OCI-LY7 (cell line): ENCODE measurements around the gene CHRNB2. TPM values are rescaled to one million over a fixed set of nuclear protein-coding genes. Genes with fewer than 3 reads are reported as not detected.
A peak's percentile ranks its signal among the peaks of the same experiment; 100 is the strongest.

Experiments
- BruUV-seq: library from RNA; stranded (reverse); fragments of 400-500 nt; replicated peaks from 2 replicates; lab custom pipeline; 2021; lab: Mats Ljungman, UMichigan
- CTCF ChIA-PET: fragments of 300-600 bp; sonication (Branson Sonifier 250); formaldehyde crosslinking; loops from one replicate; lab custom pipeline; 2022; ENCODE audit warnings: antibody characterized with exemption; ENCODE audit not compliant: unreplicated experiment; lab: Charles Lee
- POLR2A ChIA-PET: fragments of 300-600 bp; sonication (Branson Sonifier 250); formaldehyde crosslinking; loops from one replicate; lab custom pipeline; 2022; ENCODE audit warnings: antibody characterized with exemption; lab: Charles Lee
- DNase-seq: peaks from one replicate; pipeline ENCODE4 v3.0.0-alpha.2; 2015; ENCODE audit warnings: low spot score
- H2AFZ ChIP-seq: fragments of 200-600 bp; sonication (generic), shearing (Covaris generic); 2 replicates; pipeline ENCODE4 v1.6.1; 2014; ENCODE audit warnings: mild to moderate bottlenecking, antibody characterized with exemption, low read length, moderate library complexity
- H3K27ac ChIP-seq: fragments of 200-600 bp; sonication (generic); 2 replicates; pipeline ENCODE4 v1.5.1; 2014; ENCODE audit warnings: mixed run types, low read depth, mild to moderate bottlenecking, moderate library complexity, low read length, inconsistent platforms; ENCODE audit not compliant: poor library complexity, severe bottlenecking
- H3K36me3 ChIP-seq: fragments of 200-600 bp; sonication (generic); 2 replicates; pipeline ENCODE4 v1.6.1; 2014; ENCODE audit warnings: mild to moderate bottlenecking, antibody characterized with exemption, low read length, moderate library complexity, mixed read lengths; ENCODE audit not compliant: insufficient read depth
- H3K4me1 ChIP-seq: fragments of 200-600 bp; sonication (generic); 2 replicates; pipeline ENCODE4 v1.5.1; 2014; ENCODE audit warnings: mild to moderate bottlenecking, low read length; ENCODE audit not compliant: insufficient read depth, poor library complexity, severe bottlenecking
- H3K4me2 ChIP-seq: fragments of 200-600 bp; sonication (generic); 2 replicates; pipeline ENCODE4 v1.6.1; 2014; ENCODE audit warnings: mild to moderate bottlenecking, low read length
- H3K4me3 ChIP-seq: fragments of 200-600 bp; sonication (generic); 2 replicates; pipeline ENCODE4 v1.5.1; 2014; ENCODE audit warnings: mild to moderate bottlenecking, low read depth, low read length; ENCODE audit not compliant: poor library complexity, severe bottlenecking
- H3K79me2 ChIP-seq: fragments of 200-600 bp; sonication (generic); 2 replicates; pipeline ENCODE4 v1.6.1; 2016; ENCODE audit warnings: low read depth, mild to moderate bottlenecking, low read length, moderate library complexity, mixed read lengths; ENCODE audit not compliant: insufficient read depth
- H3K9me2 ChIP-seq: fragments of 200-600 bp; sonication (generic); 2 replicates; pipeline ENCODE4 v1.6.1; 2016; ENCODE audit warnings: mild to moderate bottlenecking, low read length, mixed read lengths; ENCODE audit not compliant: insufficient read depth
- H3K9me3 ChIP-seq: fragments of 200-600 bp; sonication (generic); 2 replicates; pipeline ENCODE4 v1.6.1; 2014; ENCODE audit warnings: mild to moderate bottlenecking, mixed run types, low read length, mixed read lengths
- H4K20me1 ChIP-seq: fragments of 200-600 bp; sonication (generic); 2 replicates; pipeline ENCODE4 v1.6.1; 2014; ENCODE audit warnings: mild to moderate bottlenecking, antibody characterized with exemption, low read length, moderate library complexity, mixed read lengths; ENCODE audit not compliant: insufficient read depth
- EZH2phosphoT487 ChIP-seq: fragments of 200-600 bp; sonication (generic); IDR thresholded peaks from 2 replicates; pipeline ENCODE4 v1.6.1; 2018; ENCODE audit warnings: low read depth, borderline replicate concordance, mild to moderate bottlenecking, mixed run types, antibody characterized with exemption, low read length, moderate library complexity, mixed read lengths
- intact Hi-C: fragments of 100-400 bp; cut with micrococcal nuclease; formaldehyde crosslinking; loops from one replicate; pipeline ENCODE4 v1.10.0; 2022; ENCODE audit not compliant: unreplicated experiment
- total RNA-seq, 2 experiments: library from RNA; depleted of rRNA in 1 of 2; stranded (reverse); fragments of >200 nt in 1 of 2; shearing (Covaris generic) in 1 of 2; gene quantifications; 2 replicates each; pipeline ENCODE4 v1.2.3, GENCODE V29; 2014 to 2022
- TF ChIP-seq, protein P1 (sequence below): fragments of 200-600 bp; sonication (generic); conservative IDR thresholded peaks from 2 replicates; pipeline ENCODE4 v1.5.1; 2014; ENCODE audit warnings: mild to moderate bottlenecking, antibody characterized with exemption, low read length, moderate library complexity, mixed read lengths

The CHRNB2 gene
- total RNA-seq, 2 experiments from 2014 or later, result 0.13 to 0.42 TPM

DNA sequence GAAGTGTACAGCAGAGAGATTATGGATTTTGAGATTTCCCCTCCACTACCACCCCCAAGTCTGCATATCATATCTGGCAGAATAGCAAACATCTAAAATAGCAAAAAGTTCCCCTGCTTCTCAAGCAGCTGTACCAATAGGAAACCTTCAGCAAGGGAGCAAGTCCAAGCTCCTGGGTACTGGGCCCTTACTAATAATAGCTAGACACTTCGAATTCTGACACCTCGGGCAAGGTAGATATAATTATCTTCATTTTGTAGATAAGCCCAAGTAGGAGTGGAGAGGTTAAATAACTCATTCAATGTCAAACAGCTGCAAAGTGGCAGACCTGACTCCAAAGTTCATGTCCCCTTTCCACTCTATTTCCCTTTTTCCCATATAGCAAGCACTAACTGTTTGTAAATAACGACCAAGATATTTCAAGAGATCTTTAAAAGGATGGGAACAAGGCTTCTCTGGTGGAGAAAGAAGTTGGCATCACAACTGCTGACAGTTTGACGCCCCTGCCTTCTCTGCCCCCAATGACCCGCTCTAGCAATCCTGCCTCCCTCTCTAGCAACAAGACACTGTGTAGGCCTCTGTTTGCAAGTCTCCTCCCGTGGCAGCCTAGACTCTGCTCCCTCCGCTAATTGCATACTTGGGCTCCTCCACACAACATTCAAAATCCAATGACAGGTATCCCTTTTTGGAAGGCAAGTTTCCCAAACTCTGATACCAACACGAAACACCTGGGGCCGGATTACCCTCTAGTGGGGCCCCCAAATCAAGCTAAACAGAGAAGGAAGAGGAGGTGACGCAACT, 59.1 kb downstream of the CHRNB2 start:
- H3K27ac ChIP-seq, result peak overlapping the region; percentile 48
- H3K4me3 ChIP-seq, result peak overlapping the region; percentile 92
- H3K4me1 ChIP-seq, result peaks cover 17% of the 10 kb centered on the region
- intact Hi-C loops, result loop anchor here (1.0 kb wide), 1 partner anchor 17 kb away; no protein-coding TSS in a partner anchor
- DNase-seq, result peak; percentile 48
- peaks cover 18% of the 10 kb centered on the region for H4K20me1 ChIP-seq
- H3K9me3 ChIP-seq, result peaks cover 13% of the 10 kb centered on the region
- no peak for TF ChIP-seq EZH2phosphoT487
- TF ChIP-seq, protein P1, sequence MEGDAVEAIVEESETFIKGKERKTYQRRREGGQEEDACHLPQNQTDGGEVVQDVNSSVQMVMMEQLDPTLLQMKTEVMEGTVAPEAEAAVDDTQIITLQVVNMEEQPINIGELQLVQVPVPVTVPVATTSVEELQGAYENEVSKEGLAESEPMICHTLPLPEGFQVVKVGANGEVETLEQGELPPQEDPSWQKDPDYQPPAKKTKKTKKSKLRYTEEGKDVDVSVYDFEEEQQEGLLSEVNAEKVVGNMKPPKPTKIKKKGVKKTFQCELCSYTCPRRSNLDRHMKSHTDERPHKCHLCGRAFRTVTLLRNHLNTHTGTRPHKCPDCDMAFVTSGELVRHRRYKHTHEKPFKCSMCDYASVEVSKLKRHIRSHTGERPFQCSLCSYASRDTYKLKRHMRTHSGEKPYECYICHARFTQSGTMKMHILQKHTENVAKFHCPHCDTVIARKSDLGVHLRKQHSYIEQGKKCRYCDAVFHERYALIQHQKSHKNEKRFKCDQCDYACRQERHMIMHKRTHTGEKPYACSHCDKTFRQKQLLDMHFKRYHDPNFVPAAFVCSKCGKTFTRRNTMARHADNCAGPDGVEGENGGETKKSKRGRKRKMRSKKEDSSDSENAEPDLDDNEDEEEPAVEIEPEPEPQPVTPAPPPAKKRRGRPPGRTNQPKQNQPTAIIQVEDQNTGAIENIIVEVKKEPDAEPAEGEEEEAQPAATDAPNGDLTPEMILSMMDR, result no peak
- H3K4me2 ChIP-seq, result peak overlapping the region; percentile 80
- peak overlapping the region; percentile 97; the same call in 1 of the 2 replicates for H2AFZ ChIP-seq
- ChIA-PET CTCF (no interaction called here), POLR2A (interaction anchor here (0.7 to 1.4 kb wide), 3 partner anchors 20 to 353 kb away, joined by 4 read pairs; no protein-coding TSS in a partner anchor)
- no peaks in the 10 kb centered on the region for H3K9me2 ChIP-seq
- peaks cover 30% of the 10 kb centered on the region for H3K36me3 ChIP-seq
- TSS peak; percentile 48 for BruUV-seq
- H3K79me2 ChIP-seq, result peaks cover 58% of the 10 kb centered on the region

DNA sequence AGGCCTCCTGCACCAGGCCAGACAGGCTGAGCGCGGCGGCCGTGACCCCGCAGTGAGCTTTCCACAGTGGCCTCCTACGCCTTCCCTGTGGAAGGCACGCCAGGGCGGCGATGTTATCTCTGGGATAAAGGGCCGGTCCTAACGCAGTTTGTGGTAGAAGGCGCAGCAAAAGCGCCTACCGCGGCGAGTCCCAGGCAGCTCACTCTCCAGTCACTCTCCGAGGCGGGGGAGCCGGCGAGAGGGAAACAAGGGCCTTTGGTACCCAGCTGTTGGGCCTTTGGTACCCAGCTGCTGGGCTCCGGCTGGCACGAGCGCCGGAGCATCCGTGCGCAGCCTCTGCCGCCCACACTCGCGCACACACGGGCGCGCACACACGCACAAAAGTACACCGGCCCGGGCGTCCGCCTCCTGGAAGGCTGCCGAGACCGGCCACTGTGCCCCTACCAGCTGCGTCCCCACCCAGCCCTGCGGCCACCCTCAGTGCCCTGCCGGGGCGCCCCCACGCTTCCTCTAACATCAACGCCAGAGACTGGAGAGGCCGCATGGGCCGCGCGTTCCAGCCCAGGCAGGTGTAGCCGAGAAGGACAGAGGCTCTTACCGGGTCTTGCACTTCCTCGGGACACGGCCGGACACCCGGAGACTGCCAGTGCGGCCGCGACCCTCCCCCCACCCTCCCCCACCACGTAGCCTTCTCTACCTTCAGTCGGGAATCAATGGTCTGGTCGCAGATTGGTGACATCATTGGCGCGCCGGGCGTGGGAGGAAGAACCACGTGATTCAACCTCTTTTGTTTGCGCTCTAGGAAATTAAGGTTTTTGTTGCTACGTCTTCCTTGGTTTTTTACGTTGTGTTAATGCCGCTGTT, 59.9 kb downstream of the CHRNB2 start:
- peak overlapping the region; percentile 80 for H3K4me2 ChIP-seq
- peaks cover 22% of the 10 kb centered on the region for H3K36me3 ChIP-seq
- ChIA-PET POLR2A (interaction anchor here (1.1 to 1.4 kb wide), 2 partner anchors 21 to 22 kb away, joined by 4 read pairs; no protein-coding TSS in a partner anchor), CTCF (no interaction called here)
- no TSS peak for BruUV-seq
- peaks cover 16% of the 10 kb centered on the region for H4K20me1 ChIP-seq
- H3K9me3 ChIP-seq, result peaks cover 13% of the 10 kb centered on the region
- intact Hi-C loops, result loop anchor here (1.0 kb wide), 2 partner anchors 18 to 68 kb away; no protein-coding TSS in a partner anchor
- peak overlapping the region; percentile 48 for H3K27ac ChIP-seq
- peaks cover 49% of the 10 kb centered on the region for H3K79me2 ChIP-seq
- peak overlapping the region; percentile 92 for H3K4me3 ChIP-seq
- peak overlapping the region; percentile 97 for H2AFZ ChIP-seq
- no peak for TF ChIP-seq EZH2phosphoT487
- TF ChIP-seq, protein P1, result peak; percentile 37; the same call in 1 of the 2 replicates
- peak; percentile 89 for DNase-seq
- H3K9me2 ChIP-seq, result no peaks in the 10 kb centered on the region
- peaks cover 14% of the 10 kb centered on the region for H3K4me1 ChIP-seq
